Measurements from ENCODE around the gene PWWP2B.
"Not testable (repeated sequence)": the region's sequence is repeated elsewhere in the genome, so short reads cannot be mapped to it uniquely, and the experiment has no call there.

PWWP2B gene

DNA sequence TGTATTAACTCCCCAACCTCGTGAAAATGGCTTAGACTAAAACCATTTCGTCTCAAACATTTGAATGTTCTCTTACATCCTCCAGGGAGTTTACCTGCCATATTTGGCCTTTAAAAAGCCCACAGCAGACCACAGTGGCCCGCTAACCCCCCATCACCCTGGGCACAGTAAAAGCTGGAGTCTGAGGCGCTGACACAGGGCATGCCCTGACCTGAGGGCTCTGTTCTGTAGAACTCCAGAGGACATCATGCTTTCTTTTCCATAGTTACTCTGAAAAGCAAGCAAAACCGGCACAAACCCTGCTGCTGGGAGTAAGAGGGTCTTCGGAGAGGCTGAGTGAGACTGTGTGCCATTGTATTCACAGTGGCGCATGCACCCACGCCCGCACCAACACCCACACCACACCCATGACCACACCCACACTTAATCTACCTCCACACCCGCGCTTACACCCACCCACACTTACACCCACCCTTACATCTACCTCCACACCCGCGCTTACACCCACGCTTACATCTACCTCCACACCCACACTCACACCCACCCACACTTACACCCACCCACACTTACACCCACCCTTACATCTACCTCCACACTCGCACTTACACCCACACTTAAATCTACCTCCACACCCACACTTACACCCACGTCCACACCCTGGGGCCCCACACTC lies 32.9 kb upstream of the PWWP2B start:
- DNase-seq: no peak

DNA sequence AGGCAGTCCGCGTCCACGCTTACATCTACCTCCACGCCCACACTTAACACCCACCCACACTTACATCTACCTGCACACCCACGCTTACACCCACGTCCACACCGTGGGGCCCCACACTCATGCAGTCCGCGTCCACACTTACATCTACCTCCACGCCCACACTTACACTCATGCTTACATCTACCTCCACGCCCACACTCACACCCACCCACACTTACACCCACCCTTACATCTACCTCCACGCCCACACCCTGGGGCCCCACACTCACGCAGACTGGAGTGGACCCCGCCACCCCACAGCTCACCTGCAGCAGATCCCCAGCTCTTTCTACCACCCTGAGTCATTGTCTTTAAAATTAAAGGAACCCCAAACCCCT lies 32.4 kb upstream of the PWWP2B start:
- no peak for DNase-seq

DNA sequence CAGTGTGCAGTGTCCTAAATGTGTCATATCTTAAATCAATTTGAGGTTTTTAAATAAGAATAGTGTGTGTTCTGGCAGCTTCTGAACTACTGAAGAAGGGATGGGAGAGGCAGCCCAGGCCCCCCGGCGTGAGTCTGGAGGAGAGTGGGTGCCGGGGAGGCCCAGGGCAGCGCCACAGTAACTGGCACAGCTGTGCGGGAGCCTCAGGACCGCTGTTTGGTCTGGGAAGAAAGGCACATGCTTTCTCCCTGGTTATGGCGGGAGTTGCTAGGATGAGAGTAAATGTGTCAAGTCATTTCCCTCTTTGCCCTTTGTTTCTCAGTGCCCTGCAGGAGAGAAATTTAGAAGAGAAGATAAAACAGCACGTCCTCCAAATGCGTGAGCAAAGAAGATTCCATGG lies 31.9 kb upstream of the PWWP2B start:
- no peak for DNase-seq

DNA sequence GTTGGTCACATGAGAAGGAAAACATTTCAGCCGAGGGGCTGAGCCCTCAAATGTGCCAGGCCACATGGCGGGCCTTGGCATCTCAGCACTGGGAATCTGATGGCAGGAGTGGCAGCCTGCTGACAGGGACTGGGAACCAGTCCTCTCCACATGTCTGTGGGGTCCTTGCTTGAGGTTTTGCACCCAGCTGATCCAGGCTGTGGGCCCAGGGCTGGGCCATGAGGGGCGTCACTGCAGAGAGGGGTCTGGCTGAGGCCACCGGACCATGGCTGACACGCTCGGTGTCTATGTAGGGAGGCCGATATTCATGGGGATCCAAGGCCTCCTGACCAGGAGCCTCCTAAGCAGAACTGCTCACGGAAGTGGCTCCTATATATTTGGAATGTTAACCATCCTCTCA lies 31.0 kb upstream of the PWWP2B start:
- DNase-seq: no peak

DNA sequence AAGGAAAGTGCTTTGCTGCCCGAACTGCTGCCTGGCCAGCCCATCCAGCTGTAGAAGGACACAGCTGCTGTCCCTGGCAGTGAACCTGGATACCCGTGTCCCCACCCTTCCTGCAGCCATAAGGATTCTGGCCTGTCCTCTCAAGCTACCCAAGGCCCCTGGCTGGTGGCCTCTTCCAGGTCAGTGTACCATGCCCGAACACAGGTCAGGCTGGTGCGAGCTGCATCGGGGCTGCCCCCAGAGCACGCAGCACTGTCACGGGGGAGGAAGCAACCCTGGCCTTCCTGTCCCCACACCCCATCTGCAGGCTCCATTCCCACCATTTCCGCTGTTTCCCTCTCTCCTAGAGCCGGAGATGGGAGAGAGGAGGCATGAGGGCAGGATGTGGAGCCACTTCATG lies 30.5 kb upstream of the PWWP2B start:
- DNase-seq: no peak

DNA sequence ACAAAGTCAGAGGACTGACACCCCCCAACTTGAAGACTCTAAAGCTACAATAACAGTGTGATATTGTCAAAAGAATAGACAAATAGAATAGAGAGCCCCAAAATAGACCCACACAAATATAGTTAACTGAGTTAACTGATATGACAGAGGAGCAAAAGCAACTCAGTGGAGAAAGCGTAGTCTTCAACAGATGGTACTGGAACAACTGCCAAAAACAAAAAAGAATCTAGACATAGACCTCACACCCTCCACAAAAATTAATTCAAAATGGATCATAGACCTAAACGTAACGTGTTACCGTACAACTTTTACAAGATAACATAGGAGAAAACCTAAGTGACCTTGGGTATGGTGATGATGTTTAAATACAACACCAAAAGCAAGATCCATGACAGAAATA lies 28.6 kb upstream of the PWWP2B start:
- DNase-seq: no peak

DNA sequence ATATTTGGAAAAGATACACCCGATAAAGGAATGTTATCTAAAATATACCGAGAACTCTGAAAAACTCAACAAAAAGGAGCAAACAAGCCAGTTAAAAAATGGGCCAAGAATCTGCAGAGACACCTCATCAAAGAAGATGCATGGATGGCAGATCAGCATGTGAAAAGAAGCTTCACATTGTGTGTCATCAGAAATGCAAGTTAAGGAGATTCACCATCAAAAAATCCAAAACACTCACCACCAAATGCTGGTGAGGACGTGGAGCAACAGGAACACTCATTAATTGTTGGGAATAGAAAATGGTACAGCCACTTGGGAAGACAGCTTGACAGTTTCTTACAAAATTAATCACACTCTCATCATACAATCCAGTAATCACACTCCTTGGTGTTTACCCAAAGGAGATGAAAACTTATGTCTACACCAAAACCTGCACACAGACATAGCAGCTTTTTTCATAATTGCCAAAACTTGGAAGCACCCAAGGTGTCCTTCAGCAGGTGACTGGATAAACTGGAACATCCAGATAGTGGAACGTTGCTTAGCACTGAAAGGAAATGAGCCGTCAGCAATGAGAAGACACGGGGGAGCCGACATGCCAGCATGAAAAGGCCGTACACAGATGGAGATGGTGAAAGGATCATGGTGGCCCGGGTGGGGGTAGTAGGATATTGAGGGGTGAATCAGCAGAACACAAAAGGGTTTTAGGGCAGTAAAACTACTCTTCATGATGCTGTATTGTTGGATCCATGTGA lies 27.9 kb upstream of the PWWP2B start:
- DNase-seq: no peak

DNA sequence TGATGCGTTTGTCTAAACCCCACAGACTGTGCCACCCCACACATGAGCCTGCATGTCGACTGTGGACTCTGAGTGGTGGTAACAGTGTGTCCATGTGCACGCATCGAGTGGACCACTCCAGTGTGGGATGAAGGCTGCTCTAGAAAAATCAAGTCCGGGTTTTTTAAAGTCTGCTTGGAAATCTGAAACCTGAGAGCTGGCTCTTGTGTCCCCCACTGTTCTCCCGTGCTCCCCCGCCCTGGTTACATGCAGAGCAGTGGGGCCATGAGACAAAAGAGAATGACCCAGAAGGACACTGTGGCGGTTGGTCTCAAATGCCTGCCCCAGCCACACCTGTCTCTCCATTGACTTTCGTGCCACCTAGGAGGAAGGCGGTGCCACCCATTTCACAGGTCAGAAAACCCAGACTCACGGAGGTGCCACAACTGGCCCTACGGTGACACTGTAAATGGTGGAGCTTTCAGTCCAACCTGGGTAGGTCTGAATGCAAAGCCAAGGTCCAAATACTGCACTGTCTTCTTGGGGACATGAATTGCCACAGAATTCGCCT lies 27.3 kb upstream of the PWWP2B start:
- no peak for DNase-seq

DNA sequence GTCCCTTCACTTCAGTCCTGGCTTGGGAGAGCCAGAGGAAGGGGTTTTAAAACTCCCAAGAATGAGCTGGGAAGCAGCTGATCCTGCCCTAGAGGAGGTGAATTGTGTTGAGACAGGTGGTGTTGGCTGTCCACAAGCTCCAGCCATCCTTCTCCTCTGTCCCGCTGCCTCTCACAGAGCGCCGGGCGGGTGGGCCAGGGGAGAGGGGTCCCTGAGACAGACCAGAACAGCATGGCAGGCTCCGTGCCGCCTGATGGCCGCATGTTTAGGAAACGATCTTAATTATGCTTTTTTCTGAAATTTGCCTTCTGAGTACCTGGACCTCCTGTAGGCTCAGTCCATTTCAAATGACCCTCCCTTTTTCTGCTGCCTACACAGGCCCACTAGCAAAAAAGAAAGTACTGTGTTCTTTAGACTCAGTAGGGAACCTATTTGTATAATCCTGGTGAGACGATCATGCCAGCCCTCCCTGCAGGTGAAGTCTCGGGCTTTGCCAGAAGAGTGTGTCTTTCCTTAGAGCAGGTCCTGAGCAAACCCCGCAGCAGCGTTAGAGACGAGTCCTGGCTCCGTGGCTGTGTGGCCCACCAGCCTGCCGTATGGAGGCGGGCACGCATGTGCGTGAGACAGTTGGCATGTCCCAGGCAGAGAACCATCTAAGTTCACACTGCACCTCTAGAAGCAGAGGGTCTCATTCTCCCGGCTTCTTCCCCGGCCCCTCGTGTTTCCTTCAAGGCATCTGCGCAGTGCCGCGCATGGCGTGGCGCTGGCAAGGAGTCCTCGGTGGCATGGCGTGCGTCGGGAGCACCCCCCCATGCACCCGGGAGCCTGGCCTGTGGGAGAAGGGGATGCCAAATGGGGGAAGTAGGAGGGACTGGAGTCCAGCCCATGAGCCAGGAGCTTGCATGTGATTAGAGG lies 26.3 kb upstream of the PWWP2B start:
- no peak for DNase-seq

DNA sequence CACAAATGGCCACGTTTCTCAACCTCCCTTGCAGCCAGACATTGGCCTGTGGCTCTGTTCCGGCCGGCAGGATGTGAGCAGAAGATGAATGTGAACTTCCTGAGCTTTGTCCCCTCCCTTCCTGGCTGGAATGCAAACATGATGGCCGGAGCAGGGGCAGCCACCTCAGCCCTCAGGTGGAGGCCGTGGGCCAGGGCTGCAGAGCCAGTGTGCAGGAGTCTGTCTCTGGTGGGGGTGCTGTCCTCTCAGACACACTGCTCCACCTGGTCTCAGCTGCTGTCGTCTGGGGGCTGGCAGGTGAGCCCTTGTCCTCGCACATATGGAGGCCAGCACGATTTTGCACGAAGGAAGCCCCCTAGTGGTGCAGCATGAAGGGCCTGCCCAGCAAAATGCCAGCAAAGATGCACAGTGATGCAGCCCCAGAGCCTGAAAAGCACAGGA lies 25.3 kb upstream of the PWWP2B start:
- no peak for DNase-seq

DNA sequence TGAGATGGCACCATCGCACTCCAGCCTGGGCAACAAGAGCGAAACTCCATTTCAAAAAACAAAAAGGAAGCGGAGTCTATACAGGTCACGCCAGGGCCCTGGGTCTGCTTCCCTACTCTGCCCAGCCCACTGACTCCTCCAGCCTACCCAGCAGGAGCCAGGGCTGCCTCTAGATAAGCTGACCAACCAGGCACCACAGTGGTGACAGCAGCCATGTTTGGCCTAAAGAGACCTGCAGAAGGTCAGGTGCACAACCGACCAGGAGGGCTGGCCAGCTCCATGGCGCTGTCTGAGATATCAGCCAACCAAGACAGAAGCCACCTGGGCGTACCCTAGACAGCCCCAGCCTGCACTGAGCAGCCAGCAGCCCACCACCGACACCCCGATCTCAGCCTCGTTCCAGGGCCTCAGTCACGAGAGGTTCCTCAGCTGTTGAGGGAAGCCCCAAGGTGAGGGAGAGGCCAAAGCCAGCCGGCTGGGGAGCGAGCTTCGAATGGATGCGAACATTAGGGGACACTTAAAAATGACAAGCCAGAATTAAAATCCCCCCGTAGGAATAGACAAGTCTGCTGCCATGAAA lies 24.4 kb upstream of the PWWP2B start:
- no peak for DNase-seq

DNA sequence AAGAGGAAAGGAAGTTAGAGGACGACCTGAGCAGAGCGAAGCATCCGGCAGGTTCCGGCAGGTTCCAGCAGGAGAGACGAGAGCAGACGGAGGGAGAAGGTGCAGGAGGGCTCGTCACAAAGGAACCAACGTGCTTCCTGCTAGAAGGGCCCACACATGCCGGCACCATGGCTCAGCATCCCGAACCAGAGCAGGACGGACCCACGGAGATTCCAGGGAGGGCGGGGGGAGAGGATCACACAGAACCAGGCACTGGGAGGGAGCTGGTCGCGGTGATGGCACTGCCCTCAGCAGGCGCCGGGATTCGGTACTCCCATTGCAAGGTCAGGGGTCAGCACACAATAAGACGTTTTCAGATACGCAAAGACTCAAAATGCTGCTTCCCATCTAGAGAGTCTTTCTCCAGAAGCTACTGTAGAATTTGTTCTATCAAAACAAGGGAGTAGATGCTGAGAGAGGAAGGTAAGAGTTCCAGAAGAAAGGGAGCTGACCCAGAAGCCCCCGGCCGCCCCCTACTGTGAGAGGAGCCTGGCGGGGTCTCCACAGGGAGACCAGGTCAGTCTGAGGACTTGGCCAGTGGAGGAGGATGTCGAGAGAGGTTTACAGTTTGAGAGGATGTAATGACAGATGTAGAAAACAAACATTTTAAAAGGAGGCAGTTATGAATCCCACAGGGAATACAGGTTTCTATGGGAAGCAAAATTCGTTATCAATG lies 23.6 kb upstream of the PWWP2B start:
- DNase-seq: no peak

DNA sequence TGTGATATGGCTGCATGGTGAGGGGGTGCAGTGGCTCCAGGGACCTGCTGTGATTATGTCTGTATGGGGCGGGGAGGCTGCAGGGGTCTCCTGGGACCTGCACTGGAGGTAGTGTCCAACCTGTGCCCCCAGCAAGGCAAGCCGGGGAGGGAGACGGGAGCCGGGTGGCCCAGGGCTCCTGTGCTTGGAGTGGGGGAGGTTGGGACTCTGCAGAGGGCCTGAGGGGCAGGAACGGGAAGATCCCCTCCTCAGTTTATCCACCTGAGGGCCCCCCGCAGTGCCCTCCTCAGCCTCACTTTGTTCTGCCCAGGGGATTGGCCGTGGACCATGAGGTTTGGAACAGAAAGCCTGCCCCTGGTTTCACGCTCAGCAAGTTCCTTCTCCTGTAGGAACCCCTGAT lies 22.8 kb upstream of the PWWP2B start:
- no peak for DNase-seq

DNA sequence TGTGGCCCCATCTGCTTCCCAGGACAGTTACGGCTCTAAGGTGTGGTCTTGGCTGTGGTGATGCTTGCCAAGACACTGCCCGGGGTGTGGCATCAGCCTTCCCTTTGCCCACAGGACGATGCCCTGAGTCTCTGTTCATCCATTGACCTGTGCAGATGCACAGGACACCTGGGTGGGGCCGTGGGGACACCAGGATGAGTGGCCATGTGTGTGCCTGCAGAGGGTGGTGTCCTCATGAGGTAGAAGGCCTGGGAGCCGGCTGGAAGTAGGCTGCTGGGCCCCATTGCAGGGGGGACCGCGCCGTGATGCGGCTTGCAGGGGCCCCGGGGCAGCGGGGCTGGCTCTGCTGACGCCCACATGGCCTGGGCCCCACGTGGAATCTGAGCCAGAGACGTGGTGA lies 22.4 kb upstream of the PWWP2B start:
- DNase-seq: no peak

DNA sequence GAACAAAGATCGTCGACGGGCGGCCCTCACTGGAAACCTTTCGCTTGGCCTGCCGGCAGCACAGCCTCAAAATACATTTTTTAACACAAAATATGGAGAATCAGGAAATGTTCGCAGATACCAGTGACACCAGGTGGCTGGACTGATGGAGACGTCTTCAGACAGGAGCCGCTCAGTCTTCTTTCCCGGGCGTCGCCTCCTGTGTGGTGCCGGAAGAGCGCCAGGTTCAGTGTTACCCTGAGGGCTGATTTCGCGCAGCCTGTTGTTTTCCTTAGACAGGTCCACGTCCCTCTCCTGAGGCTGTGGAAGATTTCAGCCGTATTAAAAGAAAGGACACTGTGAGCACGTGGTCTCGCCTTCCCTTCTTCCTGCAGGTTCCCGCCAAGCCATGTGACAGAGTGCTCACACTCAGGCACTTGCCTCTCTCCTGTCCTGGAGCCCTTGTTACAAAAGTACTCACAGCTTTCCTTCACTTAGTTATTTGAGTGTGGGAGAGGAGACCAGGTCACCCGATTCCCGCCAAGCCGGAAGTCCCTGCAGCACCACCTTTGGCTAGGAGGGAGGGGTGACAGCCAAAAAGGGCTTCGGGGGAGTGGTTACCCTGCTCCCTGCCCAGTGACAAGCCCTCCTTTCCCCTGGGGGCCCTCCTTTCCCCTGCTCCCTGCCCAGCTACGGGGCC lies 21.7 kb upstream of the PWWP2B start:
- no peak for DNase-seq

DNA sequence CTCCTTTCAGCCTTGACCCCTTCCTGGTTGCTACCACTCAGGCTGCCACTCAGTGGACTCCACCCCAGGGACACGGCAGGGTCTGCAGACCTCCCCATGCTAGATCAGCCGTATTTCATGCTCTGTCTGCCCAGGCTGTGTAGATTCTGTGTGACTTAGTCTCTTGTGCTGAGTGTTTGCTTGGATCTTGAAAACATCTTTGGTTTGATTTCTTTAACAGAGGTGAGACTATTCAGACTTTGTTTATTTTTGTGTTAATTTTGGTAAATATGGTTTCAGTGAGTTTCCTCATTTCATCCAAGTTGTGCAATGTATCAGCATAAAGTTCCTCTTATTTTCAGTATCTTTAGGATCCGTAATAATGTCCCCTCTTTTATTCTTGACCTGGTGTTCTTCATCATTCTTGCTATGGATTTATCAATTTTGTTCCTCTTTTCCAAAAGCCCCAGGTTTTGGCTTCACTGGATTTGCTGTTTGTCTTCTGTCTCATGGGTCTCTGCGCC lies 21.2 kb upstream of the PWWP2B start:
- no peak for DNase-seq

DNA sequence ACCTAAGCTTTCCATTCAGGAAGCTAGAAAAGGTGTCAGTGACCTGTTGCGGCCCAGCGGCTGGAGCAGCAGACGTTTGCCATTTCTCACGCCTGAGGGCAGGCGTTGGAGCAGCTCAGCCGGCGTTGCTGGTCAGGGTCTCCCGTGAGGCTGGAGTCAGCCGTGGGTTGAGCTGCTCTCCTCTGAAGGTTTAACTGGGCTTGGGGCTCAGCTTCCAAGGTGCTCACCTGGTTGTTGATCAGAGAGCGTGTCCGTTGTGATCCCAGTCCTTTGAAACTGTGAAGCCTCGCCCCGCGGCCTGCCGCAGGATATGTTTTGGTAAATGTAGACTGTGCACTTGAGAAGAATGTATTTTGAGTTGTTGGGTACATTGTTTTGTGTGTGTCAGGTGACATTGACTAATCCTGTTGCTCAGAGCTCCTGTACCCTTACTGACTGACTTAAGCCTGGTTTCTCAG lies 20.6 kb upstream of the PWWP2B start:
- no peak for DNase-seq

DNA sequence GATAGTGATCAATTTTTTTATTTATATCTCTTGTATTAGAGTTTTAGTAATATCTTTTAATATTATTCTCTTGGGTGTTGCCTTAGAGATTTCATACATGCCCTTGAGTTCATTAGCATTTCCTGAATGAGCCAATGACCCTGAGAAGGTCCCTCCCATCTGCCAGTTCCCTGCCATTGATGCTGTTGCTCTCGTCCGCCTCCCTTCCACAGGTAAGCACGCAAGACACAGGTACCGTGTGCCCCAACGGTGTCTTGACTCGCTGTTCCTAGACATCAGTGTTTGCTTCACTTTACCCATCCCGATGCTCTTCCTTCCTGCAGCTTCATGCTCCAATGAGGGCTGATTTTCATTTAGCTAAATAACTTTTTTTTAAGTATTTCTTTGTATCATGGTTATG lies 19.7 kb upstream of the PWWP2B start:
- DNase-seq: no peak

DNA sequence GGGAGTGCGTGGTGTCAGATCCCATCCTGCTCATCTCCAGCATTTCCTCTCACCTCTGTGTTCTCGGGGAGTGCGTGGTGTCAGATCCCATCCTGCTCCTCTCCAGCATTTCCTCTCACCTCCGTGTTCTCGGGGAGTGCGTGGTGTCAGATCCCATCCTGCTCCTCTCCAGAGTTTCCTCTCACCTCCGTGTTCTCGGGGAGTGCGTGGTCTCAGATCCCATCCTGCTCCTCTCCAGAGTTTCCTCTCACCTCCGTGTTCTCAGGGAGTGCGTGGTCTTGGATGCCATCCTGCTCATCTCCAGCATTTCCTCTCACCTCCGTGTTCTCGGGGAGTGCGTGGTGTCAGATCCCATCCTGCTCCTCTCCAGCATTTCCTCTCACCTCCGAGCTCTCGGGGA lies 18.0 kb upstream of the PWWP2B start:
- not testable (repeated sequence) for DNase-seq

DNA sequence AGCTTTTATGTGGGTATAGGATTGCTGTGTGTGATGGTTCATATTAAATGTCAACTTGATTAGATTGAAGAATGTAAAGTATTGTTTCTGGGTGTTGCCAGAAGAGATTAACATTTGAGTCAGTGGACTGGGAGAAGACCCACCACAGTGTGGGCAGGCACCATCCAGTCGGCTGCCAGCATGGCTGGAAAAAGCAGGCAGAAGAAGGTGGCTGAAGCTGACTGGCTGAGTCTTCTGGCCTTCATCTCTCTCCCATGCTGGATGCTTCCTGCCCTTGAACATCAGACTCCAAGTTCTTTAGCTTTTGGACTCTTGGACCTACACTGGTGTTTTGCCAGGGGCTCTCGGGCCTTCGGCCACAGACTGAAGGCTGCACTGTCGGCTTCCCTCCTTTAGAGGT lies 16.0 kb upstream of the PWWP2B start:
- DNase-seq: not testable (repeated sequence)

DNA sequence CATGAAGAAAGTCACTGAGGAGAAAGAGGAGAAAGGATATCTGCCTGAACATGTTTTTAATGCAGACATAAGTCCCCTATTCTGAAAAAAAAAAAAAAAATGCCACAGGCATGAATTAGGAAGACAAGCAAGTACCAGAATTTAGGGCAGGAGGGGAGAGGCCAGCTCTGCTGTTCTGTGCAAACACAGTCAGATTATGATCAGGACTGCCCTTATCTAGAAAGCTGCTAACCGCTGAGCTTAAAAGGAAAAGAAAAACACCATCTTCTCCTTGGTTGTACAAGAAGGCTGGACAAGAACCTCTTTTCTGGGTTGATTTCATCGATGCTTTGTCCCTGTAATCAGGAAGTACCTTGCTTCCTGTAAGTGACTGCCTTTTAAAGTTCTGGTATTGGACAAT lies 15.3 kb upstream of the PWWP2B start:
- no peak for DNase-seq

Data from hippocampal formation (tissue), 2 donors.